ENCODE data around the gene NXN.
"Not testable (repeated sequence)": the region's sequence is repeated elsewhere in the genome, so short reads cannot be mapped to it uniquely, and the experiment has no call there.

The NXN gene

GRCh38 chr17:812638-813204, 166.9 kb downstream of the NXN start:
- no peak for TF ChIP-seq CTCF (IDR thresholded peaks at IDR 0.05; ENCODE audit: low read depth, low read length, missing control alignments)
- no peak for DNase-seq (ENCODE audit: low read depth)
- H3K4me3 ChIP-seq (ENCODE audit: low read depth, low read length), result no peak overlapping the region

GRCh38 chr17:811051-811784, 168.4 kb downstream of the NXN start:
- no peak for TF ChIP-seq CTCF (IDR thresholded peaks at IDR 0.05; ENCODE audit: low read depth, low read length, missing control alignments)
- H3K4me3 ChIP-seq (ENCODE audit: low read depth, low read length), result no peak overlapping the region
- DNase-seq (ENCODE audit: low read depth), result no peak

GRCh38 chr17:807523-808294, 171.9 kb downstream of the NXN start:
- DNase-seq (ENCODE audit: low read depth), result no peak
- no peak for TF ChIP-seq CTCF (IDR thresholded peaks at IDR 0.05; ENCODE audit: low read depth, low read length, missing control alignments)
- H3K4me3 ChIP-seq (ENCODE audit: low read depth, low read length), result no peak overlapping the region

GRCh38 chr17:806781-807522, 172.6 kb downstream of the NXN start:
- DNase-seq (ENCODE audit: low read depth), result no peak
- H3K4me3 ChIP-seq (ENCODE audit: low read depth, low read length), result no peak overlapping the region
- no peak for TF ChIP-seq CTCF (IDR thresholded peaks at IDR 0.05; ENCODE audit: low read depth, low read length, missing control alignments)

GRCh38 chr17:806346-806745, 173.2 kb downstream of the NXN start:
- H3K4me3 ChIP-seq (ENCODE audit: low read depth, low read length), result no peak overlapping the region
- no peak for TF ChIP-seq CTCF (IDR thresholded peaks at IDR 0.05; ENCODE audit: low read depth, low read length, missing control alignments)
- DNase-seq (ENCODE audit: low read depth), result no peak

- H3K4me3 ChIP-seq (ENCODE audit: low read depth, low read length); DNase-seq (ENCODE audit: low read depth): not testable (repeated sequence)
Measured at GRCh38 chr17:805886-806285, 173.7 kb downstream of the NXN start.

Data from GM12864 (cell line).